CD4-positive, alpha-beta memory T cell (primary cell): Measurements from ENCODE around the gene CAV1. TPM values are rescaled to one million over a fixed set of nuclear protein-coding genes. Genes with fewer than 3 reads are reported as not detected.

Experiments
- CTCF ChIA-PET: fragments of 350-600 bp; sonication (Branson Sonifier 250); formaldehyde crosslinking; loops from one replicate; lab custom pipeline; 2021; ENCODE audit warnings: inconsistent platforms; ENCODE audit not compliant: partially characterized antibody; lab: Charles Lee
- POLR2A ChIA-PET: fragments of 350-600 bp; sonication (Branson Sonifier 250); formaldehyde crosslinking; loops from one replicate; lab custom pipeline; 2021; ENCODE audit not compliant: partially characterized antibody; lab: Charles Lee
- DNase-seq, 5 donors: peaks; one replicate each; pipeline versions ENCODE4 v3.0.0 to v3.0.0-alpha.2; 2020 to 2022; ENCODE audit warnings: mixed read lengths in 1 of 5
- H3K27ac ChIP-seq: one replicate; pipeline ENCODE4 v1.7.0; 2013; ENCODE audit warnings: low read depth, low read length
- H3K27me3 ChIP-seq: 2 replicates; pipeline ENCODE4 v1.7.0; 2013; ENCODE audit warnings: mild to moderate bottlenecking, low read length, moderate library complexity; ENCODE audit not compliant: insufficient read depth
- H3K36me3 ChIP-seq: 2 replicates; pipeline ENCODE4 v1.7.0; 2013; ENCODE audit warnings: mild to moderate bottlenecking, low read length, moderate library complexity; ENCODE audit not compliant: insufficient read depth
- H3K4me1 ChIP-seq: 2 replicates; pipeline ENCODE4 v1.7.0; 2013; ENCODE audit warnings: mild to moderate bottlenecking, low read length, moderate library complexity; ENCODE audit not compliant: insufficient read depth
- H3K4me3 ChIP-seq, 2 donors: one replicate each; pipeline ENCODE4 v1.7.0; 2013; ENCODE audit warnings: low read length in 2 of 2, mild to moderate bottlenecking in 1 of 2
- H3K9me3 ChIP-seq, 2 donors: one replicate each; pipeline ENCODE4 v1.7.0; 2013; ENCODE audit warnings: low read length in 2 of 2, control low read depth in 1 of 2; ENCODE audit not compliant: control insufficient read depth in 1 of 2
- H3K27ac Mint-ChIP-seq, 7 donors: one replicate each; pipeline ENCODE4 v1.8.0; 2020 to 2021; ENCODE audit warnings: mixed read lengths in 7 of 7, mild to moderate bottlenecking in 6 of 7, inconsistent platforms in 3 of 7, moderate library complexity in 3 of 7
- H3K27me3 Mint-ChIP-seq, 2 donors: one replicate each; pipeline ENCODE4 v1.8.0; 2020 to 2021; ENCODE audit warnings: mixed read lengths in 2 of 2
- H3K36me3 Mint-ChIP-seq, 2 donors: one replicate each; pipeline ENCODE4 v1.8.0; 2020 to 2021; ENCODE audit warnings: mixed read lengths in 2 of 2, inconsistent platforms in 1 of 2, mild to moderate bottlenecking in 1 of 2
- H3K4me1 Mint-ChIP-seq, 4 donors: one replicate each; pipeline ENCODE4 v1.8.0; 2020 to 2021; ENCODE audit warnings: mixed read lengths in 4 of 4, mild to moderate bottlenecking in 1 of 4
- H3K4me3 Mint-ChIP-seq, 8 donors: one replicate each; pipeline ENCODE4 v1.8.0; 2020 to 2021; ENCODE audit warnings: mixed read lengths in 8 of 8, mild to moderate bottlenecking in 7 of 8, moderate library complexity in 6 of 8, inconsistent platforms in 3 of 8
- H3K9me3 Mint-ChIP-seq, 8 donors: one replicate each; pipeline ENCODE4 v1.8.0; 2020 to 2021; ENCODE audit warnings: mixed read lengths in 8 of 8, mild to moderate bottlenecking in 5 of 8, inconsistent platforms in 3 of 8, moderate library complexity in 1 of 8
- intact Hi-C: fragments of 100-400 bp; cut with micrococcal nuclease; formaldehyde crosslinking; loops from one replicate; pipeline ENCODE4 v1.15.1; 2023
- polyA plus RNA-seq, 2 donors: library from polyadenylated mRNA; unstranded; fragments of 300-500 nt; fragmentation: Illumina TruSeq; gene quantifications; one replicate each; pipeline ENCODE4 v1.2.3, GENCODE V29; 2021
- total RNA-seq, 2 experiments: library from RNA; stranded (reverse); gene quantifications; one replicate each; pipeline ENCODE4 v1.2.3, GENCODE V29; 2021

Gene CAV1
- total and polyA plus RNA-seq, 4 experiments from 2014 or later, result not detected

GRCh38 chr7:116547347-116547746 lies 22.5 kb downstream of the CAV1 start:
- no peak overlapping the region for H3K27ac ChIP-seq
- no peaks in the 10 kb centered on the region for H3K4me1 ChIP-seq
- no peaks in the 10 kb centered on the region for H3K4me1 Mint-ChIP-seq
- CTCF ChIA-PET, result interaction anchor here (1.2 kb wide), 2 partner anchors 21 to 42 kb away, joined by 3 to 4 read pairs; no protein-coding TSS in a partner anchor
- DNase-seq, result no peak
- POLR2A ChIA-PET, result no interaction called here
- H3K9me3 Mint-ChIP-seq, result no peaks in the 10 kb centered on the region
- H3K27me3 ChIP-seq, result no peaks in the 10 kb centered on the region
- H3K4me3 Mint-ChIP-seq, result no peak overlapping the region
- intact Hi-C loops, result no loop called here
- peaks cover 13 to 14% of the 10 kb centered on the region in 2 donors for H3K27me3 Mint-ChIP-seq
- no peaks in the 10 kb centered on the region for H3K9me3 ChIP-seq
- H3K36me3 ChIP-seq, result no peaks in the 10 kb centered on the region
- no peak overlapping the region for H3K4me3 ChIP-seq
- no peak overlapping the region for H3K27ac Mint-ChIP-seq
- no peaks in the 10 kb centered on the region for H3K36me3 Mint-ChIP-seq

GRCh38 chr7:116548506-116548905 lies 23.7 kb downstream of the CAV1 start:
- POLR2A ChIA-PET, result no interaction called here
- H3K4me3 ChIP-seq, result no peak overlapping the region
- H3K4me1 ChIP-seq, result no peaks in the 10 kb centered on the region
- no peak overlapping the region for H3K4me3 Mint-ChIP-seq
- no peak overlapping the region for H3K27ac Mint-ChIP-seq
- no peaks in the 10 kb centered on the region for H3K4me1 Mint-ChIP-seq
- no peak overlapping the region for H3K27ac ChIP-seq
- no peaks in the 10 kb centered on the region for H3K36me3 ChIP-seq
- H3K27me3 ChIP-seq, result no peaks in the 10 kb centered on the region
- no peaks in the 10 kb centered on the region for H3K36me3 Mint-ChIP-seq
- intact Hi-C loops, result no loop called here
- peaks cover 11 to 14% of the 10 kb centered on the region in 2 donors for H3K27me3 Mint-ChIP-seq
- no peak for DNase-seq
- no peaks in the 10 kb centered on the region for H3K9me3 Mint-ChIP-seq
- CTCF ChIA-PET, result no interaction called here
- no peaks in the 10 kb centered on the region for H3K9me3 ChIP-seq

- no peak overlapping the region for H3K4me3 Mint-ChIP-seq
- H3K27me3 Mint-ChIP-seq, result peaks cover 11 to 17% of the 10 kb centered on the region in 2 donors
- no peak for DNase-seq
- Histone ChIP-seq H3K4me3 (no peak overlapping the region), H3K36me3 (no peaks in the 10 kb centered on the region), H3K27me3 (no peaks in the 10 kb centered on the region), H3K4me1 (no peaks in the 10 kb centered on the region), H3K27ac (no peak overlapping the region), H3K9me3 (no peaks in the 10 kb centered on the region)
- H3K27ac Mint-ChIP-seq, result no peak overlapping the region
- intact Hi-C loops, result no loop called here
- CTCF ChIA-PET, result no interaction called here
- H3K9me3 Mint-ChIP-seq, result no peaks in the 10 kb centered on the region
- POLR2A ChIA-PET, result no interaction called here
- H3K4me1 Mint-ChIP-seq, result no peaks in the 10 kb centered on the region
- no peaks in the 10 kb centered on the region for H3K36me3 Mint-ChIP-seq
These were observed 24.5 kb downstream of the CAV1 start for GRCh38 chr7:116549370-116549769.

- no peak for DNase-seq
- Histone ChIP-seq H3K27ac (no peak overlapping the region), H3K27me3 (no peaks in the 10 kb centered on the region), H3K36me3 (no peaks in the 10 kb centered on the region), H3K9me3 (no peaks in the 10 kb centered on the region), H3K4me3 (no peak overlapping the region), H3K4me1 (no peaks in the 10 kb centered on the region)
- Mint-ChIP-seq H3K36me3 (no peaks in the 10 kb centered on the region), H3K27me3 (peaks cover 8 to 18% of the 10 kb centered on the region in 2 donors), H3K4me3 (no peak overlapping the region), H3K27ac (no peak overlapping the region), H3K9me3 (no peaks in the 10 kb centered on the region), H3K4me1 (no peaks in the 10 kb centered on the region)
- ChIA-PET POLR2A (no interaction called here), CTCF (interaction anchor here (1.0 kb wide), 1 partner anchor 371 kb away, joined by 3 read pairs; no protein-coding TSS in a partner anchor)
- intact Hi-C loops, result no loop called here
These were observed 26.9 kb downstream of the CAV1 start for GRCh38 chr7:116551692-116552091.

- ChIA-PET CTCF (no interaction called here), POLR2A (no interaction called here)
- Histone ChIP-seq H3K27me3 (no peaks in the 10 kb centered on the region), H3K9me3 (no peaks in the 10 kb centered on the region), H3K27ac (no peak overlapping the region), H3K4me1 (no peaks in the 10 kb centered on the region), H3K36me3 (no peaks in the 10 kb centered on the region), H3K4me3 (no peak overlapping the region)
- Mint-ChIP-seq H3K36me3 (no peaks in the 10 kb centered on the region), H3K4me1 (no peaks in the 10 kb centered on the region), H3K27me3 (peaks cover 8 to 15% of the 10 kb centered on the region in 2 donors), H3K27ac (no peak overlapping the region), H3K9me3 (no peaks in the 10 kb centered on the region), H3K4me3 (no peak overlapping the region)
- no peak for DNase-seq
- intact Hi-C loops, result no loop called here
These were observed 27.8 kb downstream of the CAV1 start for GRCh38 chr7:116552602-116553001.

- no peaks in the 10 kb centered on the region for H3K4me1 Mint-ChIP-seq
- CTCF ChIA-PET, result no interaction called here
- intact Hi-C loops, result no loop called here
- Histone ChIP-seq H3K27ac (no peak overlapping the region), H3K9me3 (no peaks in the 10 kb centered on the region), H3K4me1 (no peaks in the 10 kb centered on the region), H3K27me3 (no peaks in the 10 kb centered on the region), H3K36me3 (no peaks in the 10 kb centered on the region), H3K4me3 (no peak overlapping the region)
- POLR2A ChIA-PET, result no interaction called here
- no peak overlapping the region for H3K4me3 Mint-ChIP-seq
- no peaks in the 10 kb centered on the region for H3K36me3 Mint-ChIP-seq
- no peaks in the 10 kb centered on the region for H3K9me3 Mint-ChIP-seq
- no peak overlapping the region for H3K27ac Mint-ChIP-seq
- peaks cover 10 to 21% of the 10 kb centered on the region in 2 donors for H3K27me3 Mint-ChIP-seq
- no peak for DNase-seq
These were observed 28.5 kb downstream of the CAV1 start for GRCh38 chr7:116553168-116553964.

GRCh38 chr7:116554436-116554835 lies 29.6 kb downstream of the CAV1 start:
- Mint-ChIP-seq H3K27me3 (peaks cover 16 to 18% of the 10 kb centered on the region in 2 donors), H3K27ac (no peak overlapping the region), H3K36me3 (no peaks in the 10 kb centered on the region), H3K4me3 (no peak overlapping the region), H3K4me1 (no peaks in the 10 kb centered on the region), H3K9me3 (no peaks in the 10 kb centered on the region)
- H3K27ac ChIP-seq, result no peak overlapping the region
- ChIA-PET CTCF (no interaction called here), POLR2A (no interaction called here)
- intact Hi-C loops, result no loop called here
- H3K9me3 ChIP-seq, result no peaks in the 10 kb centered on the region
- H3K36me3 ChIP-seq, result no peaks in the 10 kb centered on the region
- DNase-seq, result no peak
- no peaks in the 10 kb centered on the region for H3K4me1 ChIP-seq
- H3K27me3 ChIP-seq, result no peaks in the 10 kb centered on the region
- H3K4me3 ChIP-seq, result no peak overlapping the region
